PC-9 (cell line): Measurements from ENCODE around the gene VIM. TPM values are rescaled to one million over a fixed set of nuclear protein-coding genes. Genes with fewer than 3 reads are reported as not detected.
"Not testable (repeated sequence)": the region's sequence is repeated elsewhere in the genome, so short reads cannot be mapped to it uniquely, and the experiment has no call there.

Experiments used
- BruUV-seq: library from RNA; stranded (reverse); fragments of 400-500 nt; replicated peaks from 2 replicates; lab custom pipeline; 2021; lab: Mats Ljungman, UMichigan
- CTCF ChIA-PET: fragments of 300-600 bp; sonication (Branson Sonifier 250); formaldehyde crosslinking; loops from one replicate; lab custom pipeline; 2022; ENCODE audit warnings: antibody characterized with exemption; lab: Charles Lee
- POLR2A ChIA-PET: fragments of 300-600 bp; sonication (Branson Sonifier 250); formaldehyde crosslinking; loops from one replicate; lab custom pipeline; 2022; ENCODE audit warnings: antibody characterized with exemption; ENCODE audit not compliant: unreplicated experiment; lab: Charles Lee
- DNase-seq, 2 experiments: peaks; one replicate each; pipeline versions ENCODE4 v3.0.0 to v3.0.0-alpha.2; 2015 to 2022; ENCODE audit warnings: mixed read lengths in 1 of 2
- H2AFZ ChIP-seq: fragments of 200-600 bp; sonication (generic); 2 replicates; pipeline ENCODE4 v1.8.1; 2017; ENCODE audit warnings: antibody characterized with exemption
- H3F3A ChIP-seq: fragments of 200-600 bp; sonication (generic); 2 replicates; pipeline ENCODE4 v1.8.1; 2017; ENCODE audit warnings: antibody characterized with exemption, mild to moderate bottlenecking, low read depth; ENCODE audit not compliant: insufficient read depth
- H3K27ac ChIP-seq: fragments of 200-600 bp; sonication (generic); 2 replicates; pipeline ENCODE4 v1.6.1; 2016; ENCODE audit warnings: mixed run types
- H3K27me3 ChIP-seq: fragments of 200-600 bp; sonication (generic); 2 replicates; pipeline ENCODE4 v1.6.1; 2016; ENCODE audit warnings: low read depth, mixed run types; ENCODE audit not compliant: insufficient read depth
- H3K36me3 ChIP-seq: fragments of 200-600 bp; sonication (generic); 2 replicates; pipeline ENCODE4 v1.6.1; 2016; ENCODE audit warnings: low read depth, mixed run types
- H3K4me1 ChIP-seq: fragments of 200-600 bp; sonication (generic); replicated peaks from 2 replicates; pipeline ENCODE4 v1.6.1; 2016; ENCODE audit warnings: mixed run types; ENCODE audit not compliant: insufficient read depth
- H3K4me2 ChIP-seq: fragments of 200-600 bp; sonication (generic); 2 replicates; pipeline ENCODE4 v1.6.1; 2017; ENCODE audit warnings: mixed run types
- H3K4me3 ChIP-seq: fragments of 200-600 bp; sonication (generic); 2 replicates; pipeline ENCODE4 v1.6.1; 2016; ENCODE audit warnings: mixed run types
- H3K79me2 ChIP-seq: fragments of 200-600 bp; sonication (generic); 2 replicates; pipeline ENCODE4 v1.6.1; 2017; ENCODE audit warnings: low read depth, mixed run types
- H3K9me2 ChIP-seq: fragments of 200-600 bp; sonication (generic); 2 replicates; pipeline ENCODE4 v1.8.1; 2017; ENCODE audit warnings: mild to moderate bottlenecking; ENCODE audit not compliant: insufficient read depth
- H3K9me3 ChIP-seq: fragments of 200-600 bp; sonication (generic); 2 replicates; pipeline ENCODE4 v1.8.1; 2016; ENCODE audit warnings: low read depth; ENCODE audit not compliant: insufficient read depth
- H4K20me1 ChIP-seq: fragments of 200-600 bp; sonication (generic); 2 replicates; pipeline ENCODE4 v1.8.1; 2017; ENCODE audit not compliant: insufficient read depth
- CTCF ChIP-seq: fragments of 200-600 bp; sonication (generic); conservative IDR thresholded peaks from 2 replicates; pipeline ENCODE4 v1.6.1; 2017; ENCODE audit warnings: mixed run types, antibody characterized with exemption, mild to moderate bottlenecking, moderate library complexity
- EZH2 ChIP-seq: fragments of 200-600 bp; sonication (generic); IDR thresholded peaks from 2 replicates; pipeline ENCODE4 v1.8.0; 2017; ENCODE audit warnings: antibody characterized with exemption, low read depth
- intact Hi-C: fragments of 100-400 bp; cut with micrococcal nuclease; formaldehyde crosslinking; loops from one replicate; pipeline ENCODE4 v1.10.0; 2022; ENCODE audit not compliant: unreplicated experiment
- total RNA-seq: library from RNA; stranded (reverse); gene quantifications from 2 replicates; pipeline ENCODE4 v1.2.3, GENCODE V29; 2021

VIM gene
- total RNA-seq, 1 experiment from 2014 or later = 14.8 TPM

GRCh38 chr10:17250736-17251135 is 22.7 kb downstream of the VIM start:
- no peaks in the 10 kb centered on the region for H3K79me2 ChIP-seq
- no peak overlapping the region for H2AFZ ChIP-seq
- H3K4me2 ChIP-seq = no peak overlapping the region
- no peaks in the 10 kb centered on the region for H3K27me3 ChIP-seq
- no peak overlapping the region for H3K27ac ChIP-seq
- H4K20me1 ChIP-seq = no peaks in the 10 kb centered on the region
- H3F3A ChIP-seq = no peaks in the 10 kb centered on the region
- no peaks in the 10 kb centered on the region for H3K4me1 ChIP-seq
- TF ChIP-seq EZH2 = no peak
- TF ChIP-seq CTCF = no peak
- H3K4me3 ChIP-seq = no peak overlapping the region
- no peaks in the 10 kb centered on the region for H3K36me3 ChIP-seq
- ChIA-PET POLR2A (no interaction called here), CTCF (no interaction called here)
- H3K9me3 ChIP-seq = no peaks in the 10 kb centered on the region
- no peaks in the 10 kb centered on the region for H3K9me2 ChIP-seq
- intact Hi-C loops = no loop called here
- BruUV-seq = no TSS peak
- no peak for DNase-seq

GRCh38 chr10:17254543-17255050 is 26.6 kb downstream of the VIM start:
- H3K27ac ChIP-seq, intact Hi-C loops, H3K9me3 ChIP-seq, H3F3A ChIP-seq, DNase-seq, H3K79me2 ChIP-seq, H3K4me1 ChIP-seq, POLR2A ChIA-PET, H3K4me2 ChIP-seq, BruUV-seq, H3K36me3 ChIP-seq, H4K20me1 ChIP-seq, H3K4me3 ChIP-seq, H2AFZ ChIP-seq, H3K9me2 ChIP-seq, H3K27me3 ChIP-seq: not testable (repeated sequence)
- CTCF ChIA-PET = interaction anchor here (0.6 kb wide), 1 partner anchor 420 kb away, joined by 3 read pairs; no protein-coding TSS in a partner anchor

- H3K79me2 ChIP-seq = no peaks in the 10 kb centered on the region
These were observed 27.5 kb downstream of the VIM start for GRCh38 chr10:17255512-17255911.

More at GRCh38 chr10:17255512-17255911, 27.5 kb downstream of the VIM start:
- H3K27ac ChIP-seq = no peak overlapping the region
- no peaks in the 10 kb centered on the region for H3K4me1 ChIP-seq
- TF ChIP-seq EZH2 (no peak), CTCF (no peak)
- no peaks in the 10 kb centered on the region for H3K9me3 ChIP-seq
- H3K9me2 ChIP-seq = no peaks in the 10 kb centered on the region
- BruUV-seq = no TSS peak
- H3K4me3 ChIP-seq = no peak overlapping the region
- intact Hi-C loops = no loop called here
- no peaks in the 10 kb centered on the region for H3K36me3 ChIP-seq
- no peaks in the 10 kb centered on the region for H3F3A ChIP-seq
- POLR2A ChIA-PET = no interaction called here
- no peaks in the 10 kb centered on the region for H3K27me3 ChIP-seq
- DNase-seq = no peak
- CTCF ChIA-PET = no interaction called here
- no peak overlapping the region for H3K4me2 ChIP-seq
- H2AFZ ChIP-seq = no peak overlapping the region
- H4K20me1 ChIP-seq = no peaks in the 10 kb centered on the region
